Astrocyte (in vitro differentiated cells and primary cell): ENCODE measurements around the gene QTRT2. TPM values are rescaled to one million over a fixed set of nuclear protein-coding genes. Genes with fewer than 3 reads are reported as not detected.

ENCODE experiments used
- DNase-seq: peaks from one replicate; pipeline ENCODE4 v3.0.0-alpha.2; 2010; ENCODE audit warnings: low read depth
- FAIRE-seq: peaks from 2 replicates; lab custom pipeline; 2011; peaks lifted over from hg19 to GRCh38; lab: Jason Lieb, UNC
- H2AFZ ChIP-seq: 2 replicates; pipeline ENCODE4 v1.6.0; 2012; ENCODE audit warnings: low read depth, low read length, inconsistent platforms
- H3K27ac ChIP-seq: 2 replicates; pipeline ENCODE4 v1.5.1; 2011; ENCODE audit warnings: low read depth, low read length, inconsistent platforms
- H3K27me3 ChIP-seq: 2 replicates; pipeline ENCODE4 v1.6.0; 2011; ENCODE audit warnings: low read length, inconsistent platforms; ENCODE audit not compliant: insufficient read depth
- H3K36me3 ChIP-seq: 2 replicates; pipeline ENCODE4 v1.5.1; 2011; ENCODE audit warnings: low read length, inconsistent platforms; ENCODE audit not compliant: insufficient read depth
- H3K4me1 ChIP-seq: 2 replicates; pipeline ENCODE4 v1.5.1; 2011; ENCODE audit warnings: low read length, inconsistent platforms; ENCODE audit not compliant: insufficient read depth
- H3K4me2 ChIP-seq: 2 replicates; pipeline ENCODE4 v1.6.0; 2012; ENCODE audit warnings: low read length, inconsistent platforms
- H3K4me3 ChIP-seq: 2 replicates; pipeline ENCODE4 v1.5.1; 2011; ENCODE audit warnings: low read depth, mild to moderate bottlenecking, low read length, inconsistent platforms; ENCODE audit not compliant: insufficient read depth
- H3K79me2 ChIP-seq: 2 replicates; pipeline ENCODE4 v1.6.0; 2012; ENCODE audit warnings: mild to moderate bottlenecking, low read length, inconsistent platforms; ENCODE audit not compliant: insufficient read depth
- H3K9ac ChIP-seq: 2 replicates; pipeline ENCODE4 v1.6.0; 2012; ENCODE audit warnings: mild to moderate bottlenecking, low read length, inconsistent platforms
- H3K9me3 ChIP-seq: 2 replicates; pipeline ENCODE4 v1.5.1; 2012; ENCODE audit warnings: low read depth, mild to moderate bottlenecking, low read length, inconsistent platforms; ENCODE audit not compliant: insufficient read depth
- H4K20me1 ChIP-seq: 2 replicates; pipeline ENCODE4 v1.6.0; 2012; ENCODE audit warnings: low read length, inconsistent platforms; ENCODE audit not compliant: insufficient read depth
- H3K27ac Mint-ChIP-seq: one replicate; pipeline ENCODE4 v1.8.0; 2021; ENCODE audit warnings: mild to moderate bottlenecking, mixed read lengths; ENCODE audit not compliant: unreplicated experiment
- H3K27me3 Mint-ChIP-seq: one replicate; pipeline ENCODE4 v1.8.0; 2021; ENCODE audit warnings: low read depth, mixed read lengths; ENCODE audit not compliant: unreplicated experiment
- H3K36me3 Mint-ChIP-seq: one replicate; pipeline ENCODE4 v1.8.0; 2021; ENCODE audit warnings: low read depth, mixed read lengths; ENCODE audit not compliant: unreplicated experiment
- H3K4me1 Mint-ChIP-seq: one replicate; pipeline ENCODE4 v1.8.0; 2021; ENCODE audit warnings: low read depth, mixed read lengths; ENCODE audit not compliant: unreplicated experiment
- H3K4me3 Mint-ChIP-seq: one replicate; pipeline ENCODE4 v1.8.0; 2021; ENCODE audit warnings: mild to moderate bottlenecking, moderate library complexity, mixed read lengths; ENCODE audit not compliant: unreplicated experiment
- H3K9me3 Mint-ChIP-seq: one replicate; pipeline ENCODE4 v1.8.0; 2021; ENCODE audit warnings: mild to moderate bottlenecking, mixed read lengths; ENCODE audit not compliant: unreplicated experiment
- CTCF ChIP-seq: IDR thresholded peaks from 2 replicates; pipeline ENCODE4 v1.5.1; 2011; ENCODE audit warnings: low read depth, mild to moderate bottlenecking, inconsistent platforms, low read length, moderate library complexity; ENCODE audit not compliant: insufficient read depth
- EZH2 ChIP-seq: IDR thresholded peaks from 2 replicates; pipeline ENCODE4 v1.6.1; 2012; ENCODE audit warnings: mild to moderate bottlenecking, low read length, inconsistent platforms; ENCODE audit not compliant: insufficient read depth
- total RNA-seq: library from RNA; stranded (reverse); gene quantifications from 2 replicates; pipeline ENCODE4 v1.2.1, GENCODE V29; 2021

QTRT2 gene
- total RNA-seq, 1 donor from 2014 or later = 22.7 TPM

GRCh38 chr3:114122027-114122709, 65.6 kb downstream of the QTRT2 start:
- TF ChIP-seq CTCF = no peak
- TF ChIP-seq EZH2 = no peak
- DNase-seq (peak; percentile 83), FAIRE-seq (peak; percentile 67)
- peaks cover 9% of the 10 kb centered on the region for H3K4me1 Mint-ChIP-seq
- H3K36me3 Mint-ChIP-seq = no peaks in the 10 kb centered on the region
- H3K27ac Mint-ChIP-seq = no peak overlapping the region
- H3K27ac ChIP-seq = no peak overlapping the region
- no peaks in the 10 kb centered on the region for H3K9me3 Mint-ChIP-seq
- H3K4me2 ChIP-seq = peak overlapping the region; percentile 27
- H3K27me3 Mint-ChIP-seq = no peaks in the 10 kb centered on the region
- no peaks in the 10 kb centered on the region for H3K9me3 ChIP-seq
- H3K4me1 ChIP-seq = peaks cover 19% of the 10 kb centered on the region
- H3K79me2 ChIP-seq = no peaks in the 10 kb centered on the region
- H4K20me1 ChIP-seq = no peaks in the 10 kb centered on the region
- H3K36me3 ChIP-seq = no peaks in the 10 kb centered on the region
- H3K9ac ChIP-seq = no peak overlapping the region
- H3K27me3 ChIP-seq = no peaks in the 10 kb centered on the region
- no peak overlapping the region for H2AFZ ChIP-seq
- no peak overlapping the region for H3K4me3 ChIP-seq
- H3K4me3 Mint-ChIP-seq = no peak overlapping the region

GRCh38 chr3:114126461-114126860, 69.9 kb downstream of the QTRT2 start:
- Mint-ChIP-seq H3K9me3 (no peaks in the 10 kb centered on the region), H3K4me1 (peaks cover 9% of the 10 kb centered on the region), H3K36me3 (no peaks in the 10 kb centered on the region), H3K27me3 (no peaks in the 10 kb centered on the region), H3K4me3 (no peak overlapping the region), H3K27ac (no peak overlapping the region)
- no peaks in the 10 kb centered on the region for H3K27me3 ChIP-seq
- FAIRE-seq (no peak), DNase-seq (no peak)
- no peak overlapping the region for H3K4me2 ChIP-seq
- no peak overlapping the region for H2AFZ ChIP-seq
- no peaks in the 10 kb centered on the region for H4K20me1 ChIP-seq
- H3K79me2 ChIP-seq = no peaks in the 10 kb centered on the region
- TF ChIP-seq EZH2 (no peak), CTCF (no peak)
- no peaks in the 10 kb centered on the region for H3K9me3 ChIP-seq
- no peak overlapping the region for H3K9ac ChIP-seq
- no peaks in the 10 kb centered on the region for H3K36me3 ChIP-seq
- H3K27ac ChIP-seq = no peak overlapping the region
- peaks cover 21% of the 10 kb centered on the region for H3K4me1 ChIP-seq
- H3K4me3 ChIP-seq = no peak overlapping the region

GRCh38 chr3:114127517-114127916, 71.0 kb downstream of the QTRT2 start:
- H3K4me3 Mint-ChIP-seq = no peak overlapping the region
- no peaks in the 10 kb centered on the region for H3K36me3 ChIP-seq
- no peaks in the 10 kb centered on the region for H3K9me3 ChIP-seq
- H3K27me3 ChIP-seq = no peaks in the 10 kb centered on the region
- peaks cover 1% of the 10 kb centered on the region for H3K9me3 Mint-ChIP-seq
- peaks cover 2% of the 10 kb centered on the region for H3K4me1 Mint-ChIP-seq
- H3K4me3 ChIP-seq = no peak overlapping the region
- H2AFZ ChIP-seq = no peak overlapping the region
- H4K20me1 ChIP-seq = no peaks in the 10 kb centered on the region
- H3K36me3 Mint-ChIP-seq = no peaks in the 10 kb centered on the region
- no peak overlapping the region for H3K9ac ChIP-seq
- FAIRE-seq = no peak
- H3K27ac ChIP-seq = no peak overlapping the region
- DNase-seq = no peak
- no peak overlapping the region for H3K4me2 ChIP-seq
- H3K79me2 ChIP-seq = no peaks in the 10 kb centered on the region
- H3K27ac Mint-ChIP-seq = no peak overlapping the region
- TF ChIP-seq CTCF (no peak), EZH2 (no peak)
- peaks cover 12% of the 10 kb centered on the region for H3K4me1 ChIP-seq
- no peaks in the 10 kb centered on the region for H3K27me3 Mint-ChIP-seq
